ENCODE results near the gene EDEM2. TPM values are rescaled to one million over a fixed set of nuclear protein-coding genes. Genes with fewer than 3 reads are reported as not detected.
A peak's percentile ranks its signal among the peaks of the same experiment; 100 is the strongest.
"Not testable (repeated sequence)": the region's sequence is repeated elsewhere in the genome, so short reads cannot be mapped to it uniquely, and the experiment has no call there.

Gene EDEM2, protein sequence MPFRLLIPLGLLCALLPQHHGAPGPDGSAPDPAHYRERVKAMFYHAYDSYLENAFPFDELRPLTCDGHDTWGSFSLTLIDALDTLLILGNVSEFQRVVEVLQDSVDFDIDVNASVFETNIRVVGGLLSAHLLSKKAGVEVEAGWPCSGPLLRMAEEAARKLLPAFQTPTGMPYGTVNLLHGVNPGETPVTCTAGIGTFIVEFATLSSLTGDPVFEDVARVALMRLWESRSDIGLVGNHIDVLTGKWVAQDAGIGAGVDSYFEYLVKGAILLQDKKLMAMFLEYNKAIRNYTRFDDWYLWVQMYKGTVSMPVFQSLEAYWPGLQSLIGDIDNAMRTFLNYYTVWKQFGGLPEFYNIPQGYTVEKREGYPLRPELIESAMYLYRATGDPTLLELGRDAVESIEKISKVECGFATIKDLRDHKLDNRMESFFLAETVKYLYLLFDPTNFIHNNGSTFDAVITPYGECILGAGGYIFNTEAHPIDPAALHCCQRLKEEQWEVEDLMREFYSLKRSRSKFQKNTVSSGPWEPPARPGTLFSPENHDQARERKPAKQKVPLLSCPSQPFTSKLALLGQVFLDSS
- total RNA-seq: 27.7 and 37.6 TPM in 2 replicates

DNA sequence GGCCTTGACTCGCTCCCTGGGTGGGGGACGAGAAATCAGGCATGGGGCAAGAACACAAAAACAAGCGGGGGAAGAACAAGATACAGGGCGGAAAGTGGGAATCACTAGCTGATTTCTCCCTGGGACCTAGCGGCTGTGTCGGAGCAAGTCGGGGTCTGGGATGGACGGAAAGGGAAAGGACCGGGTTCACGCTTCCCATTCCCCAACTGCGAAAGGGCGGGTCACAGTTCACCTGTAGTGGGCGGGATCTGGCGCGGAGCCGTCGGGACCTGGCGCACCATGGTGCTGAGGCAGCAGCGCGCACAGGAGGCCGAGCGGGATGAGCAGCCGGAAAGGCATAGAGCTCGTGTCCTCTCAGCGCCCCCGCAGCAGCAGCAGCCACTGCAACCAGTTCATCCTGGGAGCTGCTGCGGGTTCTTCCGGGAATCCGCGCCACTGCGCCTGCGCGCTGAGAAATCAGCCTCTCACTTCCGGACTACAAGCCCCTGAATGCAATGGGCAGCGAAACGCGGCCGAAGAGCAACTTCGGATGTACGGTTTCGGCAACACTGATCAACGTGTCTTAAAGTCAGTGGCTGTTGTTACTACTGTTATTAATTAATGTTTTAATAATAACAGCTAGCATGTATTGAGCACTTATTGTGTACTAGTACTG, at the start of gene EDEM2:
EDEM2 (minus strand) TSS at position 417 of the 655 bp plus-strand sequence; CDS start at position 339, 78 bp downstream.
- TF ChIP-seq, protein P1, sequence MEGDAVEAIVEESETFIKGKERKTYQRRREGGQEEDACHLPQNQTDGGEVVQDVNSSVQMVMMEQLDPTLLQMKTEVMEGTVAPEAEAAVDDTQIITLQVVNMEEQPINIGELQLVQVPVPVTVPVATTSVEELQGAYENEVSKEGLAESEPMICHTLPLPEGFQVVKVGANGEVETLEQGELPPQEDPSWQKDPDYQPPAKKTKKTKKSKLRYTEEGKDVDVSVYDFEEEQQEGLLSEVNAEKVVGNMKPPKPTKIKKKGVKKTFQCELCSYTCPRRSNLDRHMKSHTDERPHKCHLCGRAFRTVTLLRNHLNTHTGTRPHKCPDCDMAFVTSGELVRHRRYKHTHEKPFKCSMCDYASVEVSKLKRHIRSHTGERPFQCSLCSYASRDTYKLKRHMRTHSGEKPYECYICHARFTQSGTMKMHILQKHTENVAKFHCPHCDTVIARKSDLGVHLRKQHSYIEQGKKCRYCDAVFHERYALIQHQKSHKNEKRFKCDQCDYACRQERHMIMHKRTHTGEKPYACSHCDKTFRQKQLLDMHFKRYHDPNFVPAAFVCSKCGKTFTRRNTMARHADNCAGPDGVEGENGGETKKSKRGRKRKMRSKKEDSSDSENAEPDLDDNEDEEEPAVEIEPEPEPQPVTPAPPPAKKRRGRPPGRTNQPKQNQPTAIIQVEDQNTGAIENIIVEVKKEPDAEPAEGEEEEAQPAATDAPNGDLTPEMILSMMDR (IDR thresholded peaks at IDR 0.05; ENCODE audit: insufficient read depth, low read depth, low read length): no peak
- peak within 1 kb of the TSS; percentile 98 for H3K4me3 ChIP-seq (ENCODE audit: low read depth, low read length)

GRCh38 chr20:35196313-35196712, 49.2 kb upstream of the EDEM2 start:
- TF ChIP-seq, protein P1 (IDR thresholded peaks at IDR 0.05; ENCODE audit: insufficient read depth, low read depth, low read length): no peak
- no peak overlapping the region for H3K4me3 ChIP-seq (ENCODE audit: low read depth, low read length)
- no peak for DNase-seq (ENCODE audit: low read depth)

More for the DNA sequence above, at the start of gene EDEM2:
- DNase-seq (ENCODE audit: low read depth): peak; percentile 97

DNA sequence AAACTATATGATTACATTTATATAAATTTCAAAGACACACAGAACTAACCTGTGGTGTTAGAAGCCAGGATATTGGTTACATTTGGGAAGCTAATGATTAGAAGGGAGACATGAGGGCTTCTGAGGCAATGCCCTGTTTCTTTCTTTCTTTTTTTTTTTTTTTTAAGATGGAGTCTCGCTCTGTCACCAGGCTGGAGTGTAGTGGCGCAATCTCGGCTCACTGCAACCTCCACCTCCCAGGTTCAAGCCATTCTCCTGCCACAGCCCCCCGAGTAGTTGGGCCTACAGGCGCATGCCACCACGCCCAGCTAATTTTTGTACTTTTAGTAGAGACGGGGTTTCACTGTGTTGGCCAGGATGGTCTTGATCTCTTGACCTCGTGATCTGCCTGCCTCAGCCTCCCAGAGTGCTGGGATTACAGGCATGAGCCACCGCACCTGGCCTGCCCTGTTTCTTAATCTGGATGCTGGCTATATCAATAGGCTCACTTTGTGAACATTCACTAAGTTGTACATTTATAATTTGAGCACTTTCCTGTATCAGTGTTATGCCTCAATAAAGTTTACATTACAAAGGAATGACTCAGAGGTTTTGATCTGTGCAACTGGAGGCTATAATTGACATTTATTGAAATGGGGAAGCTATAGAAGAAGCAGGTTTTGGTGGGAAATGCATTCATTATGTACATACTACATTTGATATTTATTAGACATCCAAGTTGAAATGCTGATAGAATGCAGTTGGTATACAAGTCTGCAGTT, 46.1 kb upstream of the EDEM2 start:
- DNase-seq (ENCODE audit: low read depth); H3K4me3 ChIP-seq (ENCODE audit: low read depth, low read length): not testable (repeated sequence)

GRCh38 chr20:35192118-35192872, 45.2 kb upstream of the EDEM2 start:
- TF ChIP-seq, protein P1 (IDR thresholded peaks at IDR 0.05; ENCODE audit: insufficient read depth, low read depth, low read length): no peak
- no peak overlapping the region for H3K4me3 ChIP-seq (ENCODE audit: low read depth, low read length)
- no peak for DNase-seq (ENCODE audit: low read depth)

DNA sequence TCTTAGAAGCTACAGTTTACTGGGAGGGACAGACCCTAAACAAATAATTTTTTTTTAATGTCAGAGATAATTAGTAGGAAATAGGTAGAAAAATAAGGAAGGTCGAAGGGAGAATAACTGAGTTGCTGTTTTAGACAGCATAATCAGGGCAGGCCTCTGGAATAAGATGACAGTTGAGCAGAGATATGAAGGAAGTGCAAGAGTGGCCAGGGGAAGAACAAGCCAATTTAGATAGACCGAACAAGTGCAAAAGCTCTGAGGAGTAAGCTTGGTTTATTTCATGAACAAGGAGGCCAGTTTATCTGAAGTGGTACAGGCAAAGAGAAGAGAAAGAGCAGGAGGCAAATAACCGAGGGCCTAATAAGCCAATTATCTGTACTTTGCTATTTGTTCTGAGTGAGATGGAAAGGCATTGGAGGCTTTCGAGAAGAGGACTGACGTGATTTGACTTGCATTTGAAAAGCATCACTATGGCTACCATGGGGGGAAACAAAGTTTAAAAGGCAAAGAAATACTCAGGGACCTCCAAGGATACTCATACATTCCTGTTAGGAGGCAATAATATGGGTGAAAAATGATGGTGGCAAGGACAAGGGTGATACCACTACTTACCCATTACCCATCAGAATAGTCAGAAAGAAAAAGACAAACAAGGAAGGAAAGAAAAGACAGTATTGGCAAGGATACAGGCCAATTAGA, 44.4 kb upstream of the EDEM2 start:
- TF ChIP-seq, protein P1 (IDR thresholded peaks at IDR 0.05; ENCODE audit: insufficient read depth, low read depth, low read length): no peak
- no peak for DNase-seq (ENCODE audit: low read depth)
- no peak overlapping the region for H3K4me3 ChIP-seq (ENCODE audit: low read depth, low read length)

- no peak for DNase-seq (ENCODE audit: low read depth)
- TF ChIP-seq, protein P1 (IDR thresholded peaks at IDR 0.05; ENCODE audit: insufficient read depth, low read depth, low read length): no peak
- H3K4me3 ChIP-seq (ENCODE audit: low read depth, low read length): no peak overlapping the region
These were observed 43.4 kb upstream of the EDEM2 start for GRCh38 chr20:35190556-35190955.

DNA sequence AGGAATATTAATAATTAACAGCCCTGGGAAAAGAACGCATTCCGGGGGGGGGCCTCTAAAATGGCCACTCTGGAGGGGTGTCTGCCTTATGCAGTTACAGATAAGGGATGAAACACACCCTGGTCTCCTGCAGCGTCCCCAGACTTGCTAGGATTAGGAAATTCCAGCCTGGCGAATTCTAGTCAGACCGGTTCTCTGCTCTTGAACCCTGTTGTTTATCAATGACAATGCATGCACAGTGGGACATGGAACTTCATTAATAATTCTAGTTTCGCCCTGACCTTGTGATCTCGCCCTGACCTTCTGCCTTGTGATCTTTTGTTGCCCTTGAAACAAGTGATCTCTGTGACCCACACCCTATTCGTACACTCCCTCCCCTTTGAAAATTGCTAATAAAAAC, 42.1 kb upstream of the EDEM2 start:
- H3K4me3 ChIP-seq (ENCODE audit: low read depth, low read length); DNase-seq (ENCODE audit: low read depth): not testable (repeated sequence)

Measured in fibroblast of villous mesenchyme (primary cell).